GM12872 (cell line): ENCODE measurements around the gene IGLON5.

Source experiments
- CTCF ChIP-seq: IDR thresholded peaks from 3 replicates; pipeline ENCODE4 v1.5.1; 2011; ENCODE audit warnings: low read depth, mild to moderate bottlenecking, low read length, moderate library complexity; ENCODE audit not compliant: insufficient read depth

Gene IGLON5

GRCh38 chr19:51285682-51286081 lies 25.8 kb upstream of the IGLON5 start:
- no peak for TF ChIP-seq CTCF

- TF ChIP-seq CTCF, result no peak
Measured at GRCh38 chr19:51289635-51290034, 21.8 kb upstream of the IGLON5 start.

GRCh38 chr19:51292971-51293370 lies 18.5 kb upstream of the IGLON5 start:
- no peak for TF ChIP-seq CTCF

GRCh38 chr19:51293571-51294210 lies 17.8 kb upstream of the IGLON5 start:
- TF ChIP-seq CTCF, result no peak

GRCh38 chr19:51294211-51294976 lies 17.1 kb upstream of the IGLON5 start:
- TF ChIP-seq CTCF, result no peak

- no peak for TF ChIP-seq CTCF
Measured at GRCh38 chr19:51294977-51295375, 16.5 kb upstream of the IGLON5 start.

GRCh38 chr19:51295382-51296126 lies 15.9 kb upstream of the IGLON5 start:
- no peak for TF ChIP-seq CTCF
